Embryonic facial prominence (tissue), 1 donor: ENCODE data around the gene CSTF3.
"Not testable (repeated sequence)": the region's sequence is repeated elsewhere in the genome, so short reads cannot be mapped to it uniquely, and the experiment has no call there.

Experiments
- DNase-seq: peaks from one replicate; pipeline ENCODE4 v3.0.0-alpha.2; 2016; ENCODE audit errors: extremely low spot score

Gene CSTF3

GRCh38 chr11:33086017-33086416 lies 75.3 kb downstream of the CSTF3 start:
- no peak for DNase-seq

DNA sequence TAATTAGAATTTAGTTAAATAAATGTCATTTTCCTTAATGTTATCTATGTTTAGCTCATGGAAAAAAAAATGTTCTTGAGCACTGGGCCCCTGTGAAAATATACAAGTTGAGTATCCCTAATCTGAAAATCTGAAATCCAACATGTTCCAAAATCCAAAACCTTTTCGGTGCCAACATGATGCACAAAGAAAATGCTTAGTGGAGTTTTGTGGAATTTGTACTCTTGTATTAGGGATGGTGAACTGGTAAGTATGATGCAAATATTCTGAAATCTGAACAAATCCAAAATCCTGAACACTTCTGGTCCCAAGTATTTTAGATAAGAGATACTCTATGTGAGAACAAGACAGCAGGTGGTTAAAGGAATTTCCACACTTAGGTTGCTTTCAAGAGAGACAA lies 77.4 kb downstream of the CSTF3 start:
- no peak for DNase-seq

GRCh38 chr11:33072465-33072864 lies 88.8 kb downstream of the CSTF3 start:
- DNase-seq, result no peak

GRCh38 chr11:33068611-33069340 lies 92.5 kb downstream of the CSTF3 start:
- no peak for DNase-seq

GRCh38 chr11:33067294-33067693 lies 94.0 kb downstream of the CSTF3 start:
- DNase-seq, result no peak

- peak; percentile 13 for DNase-seq
Observed at GRCh38 chr11:33065445-33066178, 95.7 kb downstream of the CSTF3 start.

- DNase-seq, result no peak
Observed at GRCh38 chr11:33064866-33065265, 96.4 kb downstream of the CSTF3 start.

- DNase-seq, result no peak
Observed at GRCh38 chr11:33064033-33064825, 97.1 kb downstream of the CSTF3 start.

GRCh38 chr11:33063326-33063881 lies 97.9 kb downstream of the CSTF3 start:
- no peak for DNase-seq

DNA sequence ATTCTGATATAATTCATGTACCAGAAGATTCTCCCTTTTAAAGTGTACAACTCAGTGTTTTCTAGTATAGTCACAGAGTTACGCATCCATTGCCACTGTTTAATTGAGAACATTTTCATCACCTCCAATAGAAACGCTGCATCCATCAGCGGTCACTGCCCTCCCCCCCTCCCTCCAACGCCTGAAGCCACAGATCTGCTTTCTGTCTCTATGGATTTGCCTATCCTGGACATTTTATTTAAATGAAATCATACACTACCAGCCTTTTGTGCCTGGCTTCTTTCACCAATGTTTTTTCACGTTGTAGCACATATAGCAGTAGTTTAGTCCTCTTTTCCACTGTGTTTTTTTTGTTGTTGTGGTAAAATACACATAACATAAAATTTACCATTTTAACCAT lies 99.1 kb downstream of the CSTF3 start:
- no peak for DNase-seq

DNA sequence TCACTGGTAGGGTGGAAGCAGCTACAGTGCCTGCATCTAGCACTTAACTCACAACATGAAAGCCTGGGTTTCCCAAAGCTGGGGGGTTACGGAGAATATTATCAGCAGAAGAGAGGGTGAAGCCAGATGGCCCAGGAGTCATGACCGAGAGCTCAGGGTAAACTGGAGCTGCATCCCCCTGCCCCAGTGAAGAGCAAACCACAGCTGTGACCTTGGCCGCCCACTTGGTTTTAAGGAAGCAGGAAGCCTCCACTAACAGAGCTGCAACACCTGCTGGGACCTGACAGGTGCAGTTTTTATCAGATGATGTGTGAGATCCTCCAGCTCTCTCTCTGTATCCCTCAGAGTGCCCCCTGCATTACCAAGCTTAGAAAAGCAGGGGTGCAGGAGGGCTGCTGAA lies 101.0 kb downstream of the CSTF3 start:
- DNase-seq, result no peak

DNA sequence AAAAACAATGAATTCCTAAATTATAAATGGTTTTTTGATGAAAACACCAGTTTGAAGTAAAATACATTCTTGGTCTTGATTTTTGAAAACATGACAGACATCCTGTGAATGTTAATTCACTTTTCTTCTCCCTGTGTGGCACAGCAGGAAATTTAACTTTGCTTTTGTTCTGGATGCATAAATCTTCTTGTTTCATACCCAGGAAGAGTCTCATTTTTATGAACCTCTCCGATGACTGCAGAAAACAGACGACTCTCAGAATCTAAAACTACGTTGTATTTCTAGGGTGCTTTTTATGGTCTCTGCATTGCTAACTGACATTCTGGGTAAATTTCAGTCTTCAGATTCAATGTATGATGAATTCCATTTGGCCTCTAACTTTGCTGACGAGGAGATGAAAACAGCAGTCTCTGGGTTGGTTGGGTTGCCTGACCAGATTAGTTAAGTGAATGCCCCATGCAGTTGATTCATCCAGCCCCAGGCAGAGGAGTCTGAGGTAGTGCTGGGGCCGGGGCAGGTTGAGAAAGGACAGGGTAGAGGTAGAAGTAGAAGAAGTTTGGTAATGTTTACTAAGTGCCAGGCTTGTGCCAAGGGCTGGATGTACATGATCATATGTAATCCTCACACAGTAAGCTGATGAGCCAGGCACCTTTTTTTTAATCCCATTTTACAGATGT lies 101.8 kb downstream of the CSTF3 start:
- DNase-seq, result no peak

- DNase-seq, result no peak
Observed at GRCh38 chr11:33057284-33057683, 104.0 kb downstream of the CSTF3 start.

GRCh38 chr11:33055375-33055774 lies 105.9 kb downstream of the CSTF3 start:
- no peak for DNase-seq

GRCh38 chr11:33052231-33052630 lies 109.0 kb downstream of the CSTF3 start:
- DNase-seq, result no peak

- not testable (repeated sequence) for DNase-seq
Observed at GRCh38 chr11:33049565-33050408, 111.5 kb downstream of the CSTF3 start.

- not testable (repeated sequence) for DNase-seq
Observed at GRCh38 chr11:33048701-33049100, 112.6 kb downstream of the CSTF3 start.

DNA sequence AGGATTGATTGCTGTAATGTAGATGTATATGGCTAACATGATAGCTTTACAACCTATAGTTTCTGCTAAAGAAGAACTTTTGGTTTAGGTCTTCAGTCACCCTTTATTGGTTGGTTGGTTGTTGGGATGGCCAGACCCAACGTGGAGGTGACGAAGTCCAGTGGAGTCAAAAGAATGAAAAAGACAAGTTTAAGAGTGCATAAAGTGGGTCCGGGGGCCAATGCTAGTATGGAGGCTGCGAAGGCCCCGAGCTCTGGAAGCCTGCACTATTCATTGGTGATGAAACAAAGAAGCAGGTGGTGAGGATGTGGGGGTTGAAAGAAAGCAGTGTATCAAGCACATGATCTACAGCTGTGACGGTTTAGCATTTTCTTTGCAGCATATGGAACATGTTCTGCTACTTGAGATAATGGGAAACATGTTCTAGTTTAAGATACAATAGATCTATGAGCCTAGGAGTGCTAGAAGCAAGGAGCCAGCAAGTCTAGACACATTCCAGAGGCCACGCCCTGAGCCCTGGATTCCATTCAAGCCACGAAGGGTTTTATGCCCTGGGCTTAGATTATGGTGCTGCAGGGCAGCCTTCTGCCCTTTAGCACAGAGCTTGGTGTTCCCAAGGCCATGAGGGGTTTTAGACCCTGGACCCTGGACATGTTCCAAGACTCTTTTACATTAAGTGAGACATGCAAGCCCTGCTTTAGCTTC lies 115.6 kb downstream of the CSTF3 start:
- DNase-seq, result no peak

GRCh38 chr11:33044285-33044756 lies 117.0 kb downstream of the CSTF3 start:
- DNase-seq, result no peak
